ENCODE data around the gene CDK2AP2. TPM values are rescaled to one million over a fixed set of nuclear protein-coding genes. Genes with fewer than 3 reads are reported as not detected.
"Not testable (repeated sequence)": the region's sequence is repeated elsewhere in the genome, so short reads cannot be mapped to it uniquely, and the experiment has no call there.

CDK2AP2 gene
- total and polyA plus RNA-seq, 9 of the 15 experiments (the other 6 are each of a cell fraction or from before 2014, with no cell fraction given), result 4.4 to 47.4 (median 21.7) TPM

GRCh38 chr11:67477344-67478050 lies 30.5 kb downstream of the CDK2AP2 start (continued):
- TF ChIP-seq ZBTB40 (IDR thresholded peaks at IDR 0.05) (peak; percentile 42; the same call in 1 of the 2 replicates), EP400 (IDR thresholded peaks at IDR 0.05) (peak; percentile 69), FOXK2 (conservative IDR thresholded peaks at IDR 0.05 in 1 of 2, IDR thresholded peaks at IDR 0.05 in 1 of 2; ENCODE audit: low read depth in 2 of 2) (peak; percentile 82 to 85; a peak in 3 of 4 replicates), ZNF740 (tag; IDR thresholded peaks at IDR 0.05) (0 out of 4 replicates have a peak, but pooled peaks of 1 of the 2 experiments have one; percentile 13), NBN (IDR thresholded peaks at IDR 0.05; ENCODE audit: low read depth) (0 out of 2 replicates have a peak, but pooled peaks have one; percentile 33), NR2C1 (IDR thresholded peaks at IDR 0.05) (peak; percentile 68), NR2C1 (tag; IDR thresholded peaks at IDR 0.05) (0 out of 2 replicates have a peak, but pooled peaks have one; percentile 25), SMARCA4 (IDR thresholded peaks at IDR 0.05) (peak; percentile 72), E2F8 (IDR thresholded peaks at IDR 0.05; ENCODE audit: low read depth, partially characterized antibody) (peak; percentile 8), CC2D1A (IDR thresholded peaks at IDR 0.05) (peak; percentile 80; the same call in 1 of the 2 replicates), FOSL1 (tag; conservative IDR thresholded peaks at IDR 0.05) (peak; percentile 39; the same call in 1 of the 2 replicates), NFRKB (IDR thresholded peaks at IDR 0.05; ENCODE audit: low read depth) (peak; percentile 72; the same call in 1 of the 2 replicates), ARID1B (IDR thresholded peaks at IDR 0.05) (peak; percentile 82)
- TF ChIP-seq ZBTB40, ZNF740 (CRISPR knock-in tag; IDR thresholded peaks at IDR 0.05): not testable (repeated sequence)
